Stimulated activated CD4-positive, alpha-beta T cell treated with anti-CD3 and anti-CD28 coated beads, TNF-alpha, amount 100 ng/mL, for 24 hours (primary cell): Measurements from ENCODE around the gene FARS2.
"Not testable (repeated sequence)": the region's sequence is repeated elsewhere in the genome, so short reads cannot be mapped to it uniquely, and the experiment has no call there.

Source experiments
- DNase-seq, 3 experiments: peaks; one replicate each; pipeline ENCODE4 v3.0.0-alpha.2; 2020; ENCODE audit warnings: low read depth in 3 of 3

The FARS2 gene

GRCh38 chr6:5534643-5535042 is 273.3 kb downstream of the FARS2 start:
- no peak for DNase-seq

GRCh38 chr6:5536644-5537043 is 275.3 kb downstream of the FARS2 start:
- DNase-seq = no peak

GRCh38 chr6:5537132-5537531 is 275.8 kb downstream of the FARS2 start:
- DNase-seq = no peak

GRCh38 chr6:5537967-5538366 is 276.7 kb downstream of the FARS2 start:
- DNase-seq = no peak

GRCh38 chr6:5540370-5540769 is 279.1 kb downstream of the FARS2 start:
- no peak for DNase-seq

- no peak for DNase-seq
These were observed 279.7 kb downstream of the FARS2 start for GRCh38 chr6:5541025-5541424.

- DNase-seq = no peak
These were observed 280.6 kb downstream of the FARS2 start for GRCh38 chr6:5541751-5542432.

- no peak for DNase-seq
These were observed 286.2 kb downstream of the FARS2 start for GRCh38 chr6:5547556-5547955.

GRCh38 chr6:5550631-5551030 is 289.3 kb downstream of the FARS2 start:
- no peak for DNase-seq

GRCh38 chr6:5552243-5552642 is 290.9 kb downstream of the FARS2 start:
- DNase-seq = no peak

GRCh38 chr6:5553767-5554166 is 292.5 kb downstream of the FARS2 start:
- no peak for DNase-seq

- DNase-seq = no peak
These were observed 292.9 kb downstream of the FARS2 start for GRCh38 chr6:5554226-5554625.

- no peak for DNase-seq
These were observed 294.7 kb downstream of the FARS2 start for GRCh38 chr6:5556011-5556410.

- DNase-seq = no peak
These were observed 296.2 kb downstream of the FARS2 start for GRCh38 chr6:5557506-5557905.

GRCh38 chr6:5559651-5560050 is 298.3 kb downstream of the FARS2 start:
- DNase-seq = no peak

GRCh38 chr6:5562277-5562676 is 301.0 kb downstream of the FARS2 start:
- DNase-seq = no peak

GRCh38 chr6:5563086-5563485 is 301.8 kb downstream of the FARS2 start:
- no peak for DNase-seq

GRCh38 chr6:5564746-5565145 is 303.4 kb downstream of the FARS2 start:
- DNase-seq = not testable (repeated sequence)

GRCh38 chr6:5565971-5566370 is 304.7 kb downstream of the FARS2 start:
- no peak for DNase-seq

- no peak for DNase-seq
These were observed 305.4 kb downstream of the FARS2 start for GRCh38 chr6:5566718-5567117.

- DNase-seq = no peak
These were observed 306.0 kb downstream of the FARS2 start for GRCh38 chr6:5567352-5567751.

- DNase-seq = no peak
These were observed 306.6 kb downstream of the FARS2 start for GRCh38 chr6:5567890-5568289.

GRCh38 chr6:5569491-5569890 is 308.2 kb downstream of the FARS2 start:
- DNase-seq = no peak

- DNase-seq = no peak
These were observed 309.3 kb downstream of the FARS2 start for GRCh38 chr6:5570641-5571040.
